T-helper 17 cell (primary cell): Measurements from ENCODE around the gene C1orf74. TPM values are rescaled to one million over a fixed set of nuclear protein-coding genes. Genes with fewer than 3 reads are reported as not detected.
"Not testable (repeated sequence)": the region's sequence is repeated elsewhere in the genome, so short reads cannot be mapped to it uniquely, and the experiment has no call there.

ENCODE experiments used
- ATAC-seq: fragments of 150-1000 bp; cut with Tn5 transposase; 2 replicates; pipeline ENCODE4 v1.10.0; 2021; ENCODE audit warnings: mild to moderate bottlenecking, moderate library complexity
- DNase-seq, 3 donors: peaks; one replicate each; pipeline versions ENCODE4 v3.0.0 to v3.0.0-alpha.2; 2020 to 2021
- H3K9me3 ChIP-seq: one replicate; pipeline ENCODE4 v1.7.0; 2013; ENCODE audit warnings: low read length, mild to moderate bottlenecking; ENCODE audit not compliant: control insufficient read depth, poor library complexity, severe bottlenecking
- H3K27ac Mint-ChIP-seq: one replicate; pipeline ENCODE4 v1.8.0; 2022; ENCODE audit warnings: mild to moderate bottlenecking, moderate library complexity, mixed read lengths
- H3K27me3 Mint-ChIP-seq: one replicate; pipeline ENCODE4 v1.8.0; 2022; ENCODE audit warnings: mixed read lengths
- H3K36me3 Mint-ChIP-seq: one replicate; pipeline ENCODE4 v1.8.0; 2022; ENCODE audit warnings: low read depth, mixed read lengths
- H3K4me1 Mint-ChIP-seq: one replicate; pipeline ENCODE4 v1.8.0; 2022; ENCODE audit warnings: mild to moderate bottlenecking, mixed read lengths
- H3K4me3 Mint-ChIP-seq: one replicate; pipeline ENCODE4 v1.8.0; 2022; ENCODE audit warnings: mild to moderate bottlenecking, moderate library complexity, mixed read lengths
- total RNA-seq, 4 donors: library from RNA in 2 of 4; stranded (reverse) in 2 of 4; gene quantifications; one replicate each; pipeline ENCODE4 v1.2.3 and lab custom pipeline; 2022 to 2026

C1orf74 gene
- total RNA-seq, 2 donors from 2014 or later, result 0.42 to 0.50 TPM

DNA sequence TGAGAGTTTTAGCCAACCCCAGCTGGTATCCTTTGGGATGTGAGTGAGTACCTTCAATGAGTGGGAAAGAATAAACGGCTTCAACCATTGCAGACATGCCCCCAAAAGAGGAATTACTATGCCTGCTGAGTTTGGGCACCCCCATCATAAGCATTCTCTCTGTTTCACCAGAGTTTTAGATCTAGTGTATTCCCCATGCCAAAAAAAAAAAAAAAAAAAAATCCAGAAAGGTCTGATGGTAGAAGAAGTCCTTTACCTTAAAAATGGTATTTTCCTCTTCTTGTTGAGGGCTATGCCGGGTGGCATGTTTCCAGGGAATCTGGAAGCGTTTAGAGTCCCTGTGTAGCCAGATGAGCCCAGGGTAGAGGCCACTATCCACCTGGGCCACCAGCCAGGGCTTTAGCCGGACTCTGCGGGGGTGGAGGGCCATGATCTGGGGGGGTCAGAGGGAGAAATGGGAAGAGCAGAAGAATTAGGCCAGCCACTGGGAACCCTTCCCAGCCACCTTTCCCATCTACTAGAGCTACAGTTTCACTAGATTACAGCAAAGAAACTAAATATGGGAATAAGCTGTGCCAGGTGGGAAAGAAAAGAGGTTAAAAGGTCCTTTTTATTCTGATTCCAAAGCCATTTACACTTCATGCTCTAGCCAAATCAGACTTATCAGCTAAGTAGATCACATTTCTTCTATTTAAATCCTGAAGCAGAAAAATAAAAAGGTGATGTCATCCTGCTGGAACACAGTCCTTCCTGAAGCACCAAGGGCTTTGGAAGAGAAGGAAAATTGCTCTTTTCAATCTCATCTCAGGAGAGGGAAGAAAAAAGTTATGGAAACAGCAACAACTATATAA, 16.9 kb upstream of the C1orf74 start:
- H3K4me1 Mint-ChIP-seq, result peaks cover 5% of the 10 kb centered on the region
- no peak for DNase-seq
- no peak overlapping the region for H3K27ac Mint-ChIP-seq
- H3K4me3 Mint-ChIP-seq, result no peak overlapping the region
- no peak for ATAC-seq
- peaks cover 2% of the 10 kb centered on the region for H3K36me3 Mint-ChIP-seq
- peaks cover 51% of the 10 kb centered on the region for H3K27me3 Mint-ChIP-seq
- no peaks in the 10 kb centered on the region for H3K9me3 ChIP-seq

DNA sequence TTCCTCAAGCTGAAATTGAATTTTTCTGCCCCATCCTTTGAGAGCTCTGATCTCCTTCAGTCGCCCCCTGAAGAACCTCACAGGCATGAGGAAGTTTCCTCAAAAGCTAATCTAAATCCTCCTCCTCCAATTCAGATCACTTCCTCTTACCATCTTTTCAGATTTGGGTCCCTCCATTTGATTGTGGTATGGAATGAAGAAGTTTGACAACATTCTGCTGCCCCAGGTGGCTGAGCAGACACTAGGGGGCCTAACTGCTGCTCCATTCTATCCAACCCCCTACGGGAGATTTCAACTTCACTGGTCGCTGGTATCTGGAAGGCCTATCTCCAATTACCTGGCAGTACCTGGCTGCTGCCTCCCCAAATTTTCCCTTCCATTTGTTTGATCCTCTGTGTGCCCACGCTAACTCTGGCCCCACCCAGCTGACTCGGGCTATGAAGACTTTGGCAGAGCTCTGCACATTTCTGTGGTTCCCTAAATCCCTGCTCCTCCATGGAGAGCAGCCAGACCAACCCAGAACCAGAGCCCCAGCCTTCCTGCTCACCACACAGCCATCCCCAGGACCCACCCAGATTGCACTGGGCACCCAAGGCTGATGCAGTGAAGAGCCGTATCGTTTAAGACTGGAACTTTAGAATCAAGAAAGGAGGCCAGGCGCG, 13.8 kb upstream of the C1orf74 start:
- peaks cover 54% of the 10 kb centered on the region for H3K27me3 Mint-ChIP-seq
- H3K4me3 Mint-ChIP-seq, result no peak overlapping the region
- no peaks in the 10 kb centered on the region for H3K9me3 ChIP-seq
- no peak overlapping the region for H3K27ac Mint-ChIP-seq
- H3K4me1 Mint-ChIP-seq, result no peaks in the 10 kb centered on the region
- DNase-seq, result no peak
- no peak for ATAC-seq
- peaks cover 5% of the 10 kb centered on the region for H3K36me3 Mint-ChIP-seq

DNA sequence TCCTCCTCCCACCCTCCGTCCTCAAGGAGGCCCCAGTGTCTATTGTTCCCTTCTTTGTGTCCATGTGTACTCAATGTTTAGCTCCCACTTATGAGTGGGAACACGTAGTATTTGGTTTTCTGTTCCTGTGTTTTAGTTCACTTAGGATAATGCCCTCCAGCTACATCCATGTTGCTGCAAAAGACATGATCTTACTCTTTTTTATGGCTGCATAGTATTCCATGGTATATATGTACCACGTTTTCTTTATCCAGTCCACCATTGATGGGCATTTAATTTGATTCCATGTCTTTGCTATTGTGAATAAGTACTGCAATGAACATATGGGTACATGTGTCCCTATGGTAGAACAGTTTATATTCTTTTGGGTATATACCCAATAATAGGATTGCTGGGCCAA, 9.4 kb upstream of the C1orf74 start:
- not testable (repeated sequence) for ATAC-seq, H3K27ac Mint-ChIP-seq, DNase-seq, H3K36me3 Mint-ChIP-seq, H3K9me3 ChIP-seq, H3K4me1 Mint-ChIP-seq, H3K4me3 Mint-ChIP-seq
- peaks cover 49% of the 10 kb centered on the region for H3K27me3 Mint-ChIP-seq

DNA sequence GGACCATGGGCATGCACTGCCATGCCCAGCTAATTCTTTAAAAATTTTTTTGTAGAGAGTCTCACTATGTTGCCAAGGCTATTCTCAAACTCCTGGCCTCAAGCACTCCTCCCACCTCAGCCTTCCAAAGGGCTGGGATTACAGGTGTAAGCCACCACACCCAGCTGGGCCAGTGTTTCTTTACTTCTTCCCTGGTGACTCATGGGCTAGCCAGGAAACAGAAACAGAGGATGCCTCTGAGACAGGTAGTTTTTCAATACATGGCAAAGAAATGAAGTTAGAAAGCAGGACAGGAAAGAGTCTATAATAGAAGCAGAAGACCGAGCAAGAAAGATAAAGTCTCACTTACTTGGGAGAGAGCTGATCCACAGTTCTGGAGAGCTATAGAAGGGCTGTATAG, 7.6 kb upstream of the C1orf74 start:
- Mint-ChIP-seq H3K27me3 (peaks cover 46% of the 10 kb centered on the region), H3K4me3 (no peak overlapping the region), H3K27ac (no peak overlapping the region), H3K4me1 (no peaks in the 10 kb centered on the region), H3K36me3 (peaks cover 4% of the 10 kb centered on the region)
- H3K9me3 ChIP-seq, result no peaks in the 10 kb centered on the region
- ATAC-seq, result no peak
- DNase-seq, result no peak

DNA sequence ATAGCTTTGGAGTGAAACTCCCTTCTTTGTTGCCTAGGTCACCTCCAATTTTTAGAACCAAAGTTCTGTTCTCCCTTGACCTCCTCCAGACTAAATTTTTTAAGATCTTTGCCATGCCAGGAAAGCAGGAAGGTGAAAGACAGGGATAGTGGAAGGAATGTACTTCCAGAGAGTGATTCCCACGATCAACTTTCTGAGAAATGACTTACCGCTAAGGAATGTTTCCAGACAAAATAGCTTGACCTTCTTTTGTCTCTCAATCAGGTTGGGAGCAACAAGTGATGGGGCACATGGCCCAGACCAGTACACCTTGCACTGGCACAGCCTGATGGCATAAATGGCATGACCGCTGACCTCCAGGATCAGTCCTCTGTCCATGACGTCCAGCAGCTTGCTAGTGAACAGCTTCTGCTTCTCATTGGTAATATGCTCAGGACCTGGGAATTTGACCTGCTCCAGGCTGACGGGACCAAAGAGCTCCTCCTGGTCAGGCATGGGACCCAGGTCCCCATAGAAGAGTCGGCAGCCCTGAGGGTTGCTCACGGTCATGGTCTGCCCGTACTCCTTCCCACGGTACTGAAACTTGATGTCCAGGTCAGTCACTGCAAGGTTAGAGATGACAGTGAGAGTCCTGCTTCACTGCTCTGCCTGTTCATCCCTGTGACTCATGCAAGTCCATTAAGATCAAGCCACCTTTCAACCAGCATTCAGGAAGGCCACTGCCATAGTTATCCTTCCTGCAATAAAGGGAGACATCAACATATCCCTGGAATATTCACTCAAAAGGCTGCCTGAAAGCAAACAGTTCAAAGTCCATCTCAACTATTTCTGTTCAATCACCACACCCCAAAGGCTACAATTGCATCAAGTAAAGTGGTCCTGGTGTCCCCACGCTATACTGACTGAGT, 6.2 kb upstream of the C1orf74 start:
- peaks cover 42% of the 10 kb centered on the region for H3K27me3 Mint-ChIP-seq
- no peak overlapping the region for H3K27ac Mint-ChIP-seq
- no peaks in the 10 kb centered on the region for H3K9me3 ChIP-seq
- H3K36me3 Mint-ChIP-seq, result peaks cover 4% of the 10 kb centered on the region
- H3K4me1 Mint-ChIP-seq, result no peaks in the 10 kb centered on the region
- no peak for DNase-seq
- no peak for ATAC-seq
- no peak overlapping the region for H3K4me3 Mint-ChIP-seq

DNA sequence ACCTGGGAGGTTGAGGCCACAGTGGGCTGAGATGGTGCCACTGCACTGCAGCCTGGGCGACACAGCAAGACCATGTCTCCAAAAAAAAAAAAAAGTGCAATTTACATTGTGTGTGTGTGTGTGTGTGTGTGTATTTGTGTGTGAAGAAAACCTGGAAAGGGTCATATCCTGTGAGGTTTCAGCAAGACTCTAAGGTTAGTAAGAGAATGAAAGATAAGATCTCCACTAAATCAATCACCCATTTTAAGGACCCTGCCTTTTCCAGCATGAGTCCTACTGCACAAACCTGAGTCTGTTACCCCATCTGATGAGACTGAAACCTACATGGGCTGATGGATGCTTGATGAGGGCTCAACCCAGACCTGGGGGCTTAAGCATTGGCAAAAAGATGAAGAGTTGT, 4.9 kb upstream of the C1orf74 start:
- Mint-ChIP-seq H3K27ac (no peak overlapping the region), H3K4me3 (no peak overlapping the region), H3K4me1 (peaks cover 11% of the 10 kb centered on the region), H3K36me3 (peaks cover 2% of the 10 kb centered on the region), H3K27me3 (peaks cover 33% of the 10 kb centered on the region)
- no peak for DNase-seq
- no peak for ATAC-seq
- no peaks in the 10 kb centered on the region for H3K9me3 ChIP-seq

DNA sequence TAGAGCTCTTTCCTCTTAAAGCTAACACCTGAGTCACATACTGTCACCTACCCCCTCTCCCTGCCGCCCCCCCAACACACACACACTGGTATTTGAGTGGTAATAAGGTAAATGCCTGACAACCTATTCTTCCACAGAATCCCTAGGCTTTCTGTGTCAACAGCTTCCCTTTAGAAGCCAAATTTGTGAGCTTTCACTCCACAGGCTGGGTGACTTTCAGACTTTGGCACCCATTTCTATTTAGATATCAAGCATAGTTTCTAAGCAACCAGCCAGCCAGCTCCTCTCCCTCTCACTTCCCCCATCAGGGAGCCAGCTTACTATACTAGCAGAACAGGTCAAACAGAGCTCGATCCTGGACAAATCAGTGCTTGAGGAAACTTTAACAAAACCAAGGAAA, 3.2 kb upstream of the C1orf74 start:
- ATAC-seq, result no peak
- no peak overlapping the region for H3K27ac Mint-ChIP-seq
- no peaks in the 10 kb centered on the region for H3K9me3 ChIP-seq
- H3K36me3 Mint-ChIP-seq, result peaks cover 2% of the 10 kb centered on the region
- H3K4me3 Mint-ChIP-seq, result no peak overlapping the region
- peaks cover 19% of the 10 kb centered on the region for H3K27me3 Mint-ChIP-seq
- H3K4me1 Mint-ChIP-seq, result peaks cover 22% of the 10 kb centered on the region
- DNase-seq, result no peak

DNA sequence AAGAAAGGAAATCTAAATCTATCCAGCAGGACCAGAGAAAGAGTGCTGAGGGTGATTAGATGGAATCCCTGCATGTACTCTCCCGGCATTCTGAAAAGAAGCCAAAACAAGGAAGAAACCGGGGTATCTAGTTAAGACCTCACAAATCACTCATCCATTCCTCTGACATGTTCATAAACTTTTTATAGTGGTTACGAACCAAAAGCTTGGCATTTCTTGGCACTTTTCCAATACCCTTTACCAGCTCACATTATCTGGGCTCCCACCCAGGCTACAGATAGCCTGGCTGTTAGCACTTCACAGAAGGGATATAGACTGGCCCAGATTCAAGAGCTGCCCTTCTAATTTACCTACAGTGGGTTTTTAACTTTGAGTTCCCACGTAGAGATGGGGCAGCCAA, 1.8 kb upstream of the C1orf74 start:
- peaks cover 2% of the 10 kb centered on the region for H3K36me3 Mint-ChIP-seq
- peak overlapping the region; percentile 95 for H3K27ac Mint-ChIP-seq
- DNase-seq (no peak), ATAC-seq (no peak)
- no peak overlapping the region for H3K4me3 Mint-ChIP-seq
- H3K27me3 Mint-ChIP-seq, result peaks cover 10% of the 10 kb centered on the region
- peaks cover 26% of the 10 kb centered on the region for H3K4me1 Mint-ChIP-seq
- H3K9me3 ChIP-seq, result no peaks in the 10 kb centered on the region

DNA sequence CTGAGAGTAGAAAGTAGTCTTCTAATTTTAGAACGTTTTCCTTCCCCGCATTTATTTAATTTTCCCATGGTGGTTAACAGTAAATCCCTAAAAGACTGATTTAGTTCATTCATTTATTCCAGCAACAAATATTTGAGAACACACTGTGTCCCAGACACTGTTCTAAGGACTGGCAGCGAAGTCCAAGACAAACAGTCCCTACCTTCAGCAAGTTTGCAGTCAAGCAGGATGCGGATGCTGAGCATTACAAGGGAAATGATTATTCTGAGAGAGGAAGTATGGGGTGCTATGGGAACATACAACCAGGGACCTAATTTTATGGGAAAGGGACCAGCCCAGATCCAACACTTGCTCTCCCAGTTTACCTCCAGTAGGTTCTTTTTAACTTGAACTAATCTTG, 1.2 kb upstream of the C1orf74 start:
- H3K36me3 Mint-ChIP-seq, result peaks cover 2% of the 10 kb centered on the region

DNA sequence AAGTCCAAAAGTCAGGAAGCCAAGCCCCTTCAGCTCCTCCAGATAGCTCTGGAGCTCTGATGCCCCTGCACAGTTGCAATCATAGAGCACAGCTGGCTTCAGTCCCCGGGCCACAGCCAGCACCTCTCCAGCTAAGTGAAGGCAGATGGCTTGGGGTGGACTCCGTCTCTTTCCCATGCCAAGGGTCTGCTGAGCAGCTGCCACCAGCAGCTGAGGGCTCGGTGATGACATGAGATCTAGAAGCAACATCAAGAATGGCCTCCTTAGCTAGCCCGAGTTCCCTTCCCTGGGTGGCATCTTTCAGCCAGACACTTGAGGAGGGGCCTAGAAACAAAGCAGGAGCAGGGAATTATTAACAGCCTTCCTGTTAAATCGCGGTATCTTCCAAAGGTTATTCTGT, 973 bp downstream of the C1orf74 start:
- Mint-ChIP-seq H3K27ac (peak overlapping the region; percentile 95), H3K4me1 (peaks cover 34% of the 10 kb centered on the region), H3K36me3 (peaks cover 5% of the 10 kb centered on the region), H3K4me3 (peak overlapping the region; percentile 22), H3K27me3 (peaks cover 10% of the 10 kb centered on the region)
- no peaks in the 10 kb centered on the region for H3K9me3 ChIP-seq
- no peak for DNase-seq
- no peak for ATAC-seq

More for the DNA sequence above, 1.2 kb upstream of the C1orf74 start:
- Mint-ChIP-seq H3K27me3 (peaks cover 10% of the 10 kb centered on the region), H3K4me3 (no peak overlapping the region), H3K4me1 (peaks cover 26% of the 10 kb centered on the region), H3K27ac (peak overlapping the region; percentile 95)
- H3K9me3 ChIP-seq, result no peaks in the 10 kb centered on the region
- no peak for DNase-seq
- ATAC-seq, result no peak

DNA sequence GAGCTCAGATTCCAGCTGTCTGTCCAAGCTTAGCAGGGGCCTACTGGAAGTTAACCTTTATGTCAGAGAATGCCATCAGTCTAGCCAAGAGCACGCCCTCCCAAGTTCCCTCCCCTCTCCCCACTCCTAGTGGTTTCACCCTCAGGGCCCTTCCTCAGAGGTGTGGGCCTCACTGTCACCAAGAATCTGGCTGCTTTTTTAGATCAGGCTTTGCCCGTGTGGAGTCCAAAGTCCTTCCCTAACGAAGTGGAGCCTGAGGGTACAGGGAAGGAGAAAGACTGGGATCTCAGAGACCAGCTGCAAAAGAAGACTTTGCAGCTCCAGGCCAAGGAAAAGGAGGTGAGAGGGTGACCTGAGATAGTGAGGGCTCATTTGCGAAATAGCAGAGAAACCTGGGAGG, 4.1 kb downstream of the C1orf74 start:
- Mint-ChIP-seq H3K36me3 (peaks cover 10% of the 10 kb centered on the region), H3K27ac (no peak overlapping the region), H3K4me1 (peaks cover 38% of the 10 kb centered on the region), H3K27me3 (no peaks in the 10 kb centered on the region), H3K4me3 (no peak overlapping the region)
- DNase-seq (no peak), ATAC-seq (no peak)
- no peaks in the 10 kb centered on the region for H3K9me3 ChIP-seq

DNA sequence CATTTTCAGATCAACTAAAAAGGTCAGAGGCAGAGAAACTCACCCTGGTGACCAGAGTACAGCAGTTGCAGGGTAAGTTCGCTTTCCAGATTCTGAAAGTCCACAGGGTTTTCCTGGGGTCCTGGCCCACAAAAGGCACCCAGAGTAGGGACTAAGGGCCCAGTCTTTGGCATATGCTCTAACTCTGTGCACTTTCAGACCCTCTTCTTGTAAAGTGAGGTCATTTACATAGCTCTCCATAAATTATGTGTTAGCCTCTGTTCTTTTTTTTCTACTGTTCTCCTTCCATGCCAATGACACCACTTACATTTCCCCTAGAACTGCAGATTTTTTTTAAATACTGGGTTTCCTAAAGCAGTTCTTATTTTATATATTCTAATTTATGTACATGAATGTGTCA, 6.3 kb downstream of the C1orf74 start:
- Mint-ChIP-seq H3K4me3 (no peak overlapping the region), H3K36me3 (peaks cover 21% of the 10 kb centered on the region), H3K27me3 (no peaks in the 10 kb centered on the region), H3K4me1 (peaks cover 33% of the 10 kb centered on the region), H3K27ac (no peak overlapping the region)
- ATAC-seq (no peak), DNase-seq (no peak)
- no peaks in the 10 kb centered on the region for H3K9me3 ChIP-seq

DNA sequence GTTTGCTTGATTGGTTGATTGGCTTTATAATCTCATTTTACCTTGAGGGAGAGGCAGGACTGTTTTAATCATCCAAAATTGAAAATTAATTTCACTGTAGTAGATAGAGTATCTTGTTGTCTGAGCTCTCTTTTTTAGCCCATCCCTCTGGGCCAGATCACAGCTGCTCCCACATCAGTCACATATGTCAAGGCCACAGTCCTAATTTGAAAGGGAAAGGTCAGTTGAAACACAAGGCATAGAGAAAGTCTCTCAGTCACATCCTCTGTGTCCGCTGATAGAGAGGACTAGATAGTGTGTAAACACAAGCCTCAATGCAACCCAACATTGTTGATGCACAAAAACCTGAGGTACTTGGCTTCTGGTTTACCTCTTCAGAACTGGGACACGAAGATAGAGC, 6.8 kb downstream of the C1orf74 start:
- peak overlapping the region; percentile 72 for H3K27ac Mint-ChIP-seq
- no peaks in the 10 kb centered on the region for H3K27me3 Mint-ChIP-seq
- H3K9me3 ChIP-seq, result no peaks in the 10 kb centered on the region
- DNase-seq (no peak), ATAC-seq (no peak)
- H3K36me3 Mint-ChIP-seq, result peaks cover 23% of the 10 kb centered on the region
- H3K4me3 Mint-ChIP-seq, result no peak overlapping the region
- peaks cover 29% of the 10 kb centered on the region for H3K4me1 Mint-ChIP-seq
